Neural progenitor cell (in vitro differentiated cells): ENCODE results near the gene FOXD3.

Experiments
- EZH2 ChIP-seq: fragments of 200-600 bp; sonication (generic); IDR thresholded peaks from 2 replicates; pipeline ENCODE4 v1.6.1; 2017; ENCODE audit warnings: antibody characterized with exemption, mild to moderate bottlenecking, moderate library complexity
- TF ChIP-seq, protein P1 (sequence below): fragments of 200-600 bp; sonication (generic); IDR thresholded peaks from 2 replicates; pipeline ENCODE4 v1.5.1; 2017; ENCODE audit warnings: antibody characterized with exemption, mild to moderate bottlenecking

DNA sequence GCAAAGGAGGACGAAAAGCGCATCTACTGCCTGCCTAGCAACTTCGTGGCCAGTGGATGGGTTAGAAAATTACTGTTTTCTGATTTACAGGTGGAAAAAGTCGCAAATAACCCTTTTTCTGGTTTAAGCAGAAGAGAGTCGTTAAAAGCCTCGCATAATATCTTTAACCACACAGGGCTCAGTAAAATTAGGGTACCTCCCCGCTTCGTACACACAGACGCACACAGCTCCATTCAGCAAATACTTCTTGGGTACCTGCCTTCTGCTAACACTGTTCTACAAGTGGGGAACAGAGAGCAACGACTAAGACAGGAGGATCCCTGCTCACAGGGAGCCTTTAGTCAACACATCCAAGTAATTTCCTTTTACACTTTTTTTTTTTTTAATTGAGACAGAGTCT lies 45.8 kb downstream of the FOXD3 start:
- TF ChIP-seq, protein P1, sequence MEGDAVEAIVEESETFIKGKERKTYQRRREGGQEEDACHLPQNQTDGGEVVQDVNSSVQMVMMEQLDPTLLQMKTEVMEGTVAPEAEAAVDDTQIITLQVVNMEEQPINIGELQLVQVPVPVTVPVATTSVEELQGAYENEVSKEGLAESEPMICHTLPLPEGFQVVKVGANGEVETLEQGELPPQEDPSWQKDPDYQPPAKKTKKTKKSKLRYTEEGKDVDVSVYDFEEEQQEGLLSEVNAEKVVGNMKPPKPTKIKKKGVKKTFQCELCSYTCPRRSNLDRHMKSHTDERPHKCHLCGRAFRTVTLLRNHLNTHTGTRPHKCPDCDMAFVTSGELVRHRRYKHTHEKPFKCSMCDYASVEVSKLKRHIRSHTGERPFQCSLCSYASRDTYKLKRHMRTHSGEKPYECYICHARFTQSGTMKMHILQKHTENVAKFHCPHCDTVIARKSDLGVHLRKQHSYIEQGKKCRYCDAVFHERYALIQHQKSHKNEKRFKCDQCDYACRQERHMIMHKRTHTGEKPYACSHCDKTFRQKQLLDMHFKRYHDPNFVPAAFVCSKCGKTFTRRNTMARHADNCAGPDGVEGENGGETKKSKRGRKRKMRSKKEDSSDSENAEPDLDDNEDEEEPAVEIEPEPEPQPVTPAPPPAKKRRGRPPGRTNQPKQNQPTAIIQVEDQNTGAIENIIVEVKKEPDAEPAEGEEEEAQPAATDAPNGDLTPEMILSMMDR = no peak
- TF ChIP-seq EZH2 = no peak
